Osteoblast (primary cell): Measurements from ENCODE around the gene PRKRA. TPM values are rescaled to one million over a fixed set of nuclear protein-coding genes. Genes with fewer than 3 reads are reported as not detected.

Source experiments
- DNase-seq: peaks from one replicate; pipeline ENCODE4 v3.0.0; 2011; ENCODE audit warnings: low spot score, mixed read lengths; ENCODE audit not compliant: insufficient read length; ENCODE audit errors: missing footprints
- H2AFZ ChIP-seq: 2 replicates; pipeline ENCODE4 v1.6.0; 2011; ENCODE audit warnings: mild to moderate bottlenecking, low read length
- H3K27ac ChIP-seq: 2 replicates; pipeline ENCODE4 v1.5.1; 2011; ENCODE audit warnings: mild to moderate bottlenecking, low read depth, low read length, moderate library complexity
- H3K27me3 ChIP-seq: 2 replicates; pipeline ENCODE4 v1.6.0; 2012; ENCODE audit warnings: mild to moderate bottlenecking, control low read depth, inconsistent platforms, low read length, moderate library complexity; ENCODE audit not compliant: insufficient read depth
- H3K36me3 ChIP-seq: 2 replicates; pipeline ENCODE4 v1.5.1; 2011; ENCODE audit warnings: mild to moderate bottlenecking, low read length, control low read depth, moderate library complexity; ENCODE audit not compliant: insufficient read depth
- H3K4me1 ChIP-seq: 2 replicates; pipeline ENCODE4 v1.5.1; 2011; ENCODE audit warnings: mild to moderate bottlenecking, low read length, control low read depth, moderate library complexity; ENCODE audit not compliant: insufficient read depth
- H3K4me2 ChIP-seq: 2 replicates; pipeline ENCODE4 v1.6.0; 2011; ENCODE audit warnings: mild to moderate bottlenecking, low read length; ENCODE audit not compliant: insufficient read depth
- H3K4me3 ChIP-seq: fragments of 200-600 bp; sonication (generic); 3 replicates; pipeline ENCODE4 v1.5.1; 2012; ENCODE audit warnings: mild to moderate bottlenecking, low read length, inconsistent platforms; ENCODE audit not compliant: insufficient read depth
- H3K79me2 ChIP-seq: 2 replicates; pipeline ENCODE4 v1.6.0; 2012; ENCODE audit warnings: mild to moderate bottlenecking, low read length, control low read depth, inconsistent platforms; ENCODE audit not compliant: insufficient read depth
- H3K9me3 ChIP-seq: 2 replicates; pipeline ENCODE4 v1.5.1; 2011; ENCODE audit warnings: low read depth, low read length, control low read depth
- H4K20me1 ChIP-seq: 2 replicates; pipeline ENCODE4 v1.6.0; 2012; ENCODE audit warnings: mild to moderate bottlenecking, low read length, control low read depth; ENCODE audit not compliant: insufficient read depth
- total RNA-seq: library from RNA; depleted of rRNA; stranded (reverse); fragments of >200 nt; gene quantifications from 2 replicates; pipeline ENCODE4 v1.2.3, GENCODE V29; 2012
- TF ChIP-seq, protein P1 (sequence below): IDR thresholded peaks from 2 replicates; pipeline ENCODE4 v1.5.1; 2011; ENCODE audit warnings: mild to moderate bottlenecking, low read depth, low read length, moderate library complexity; ENCODE audit errors: extremely low read depth

Gene PRKRA
- total RNA-seq, 1 donor: 56.1 TPM

DNA sequence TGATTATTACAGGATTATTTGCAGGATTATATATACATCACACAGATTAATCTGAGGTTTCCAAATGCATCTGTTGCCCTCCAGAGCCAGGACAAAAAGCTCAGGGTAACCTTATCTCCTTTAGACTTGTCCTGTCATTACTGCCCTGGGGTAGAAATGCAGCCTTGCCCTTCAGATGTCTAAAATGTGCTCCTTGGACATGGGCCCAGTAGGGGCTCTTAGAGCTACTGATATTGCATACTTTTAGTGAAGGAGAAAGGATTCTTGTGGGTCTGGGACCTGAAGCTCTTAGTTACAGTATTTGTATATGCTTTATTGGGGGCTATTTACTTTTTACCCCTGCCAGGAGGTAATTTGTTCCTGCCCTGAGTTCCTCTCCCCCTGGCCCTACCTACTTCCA is 56.1 kb downstream of the PRKRA start:
- Histone ChIP-seq H3K4me3 (no peak overlapping the region), H3K27me3 (no peaks in the 10 kb centered on the region), H3K27ac (no peak overlapping the region), H3K4me1 (peaks cover 4% of the 10 kb centered on the region), H3K4me2 (no peak overlapping the region), H4K20me1 (no peaks in the 10 kb centered on the region), H3K36me3 (no peaks in the 10 kb centered on the region), H3K79me2 (no peaks in the 10 kb centered on the region), H3K9me3 (no peaks in the 10 kb centered on the region), H2AFZ (no peak overlapping the region)
- no peak for DNase-seq
- TF ChIP-seq, protein P1, sequence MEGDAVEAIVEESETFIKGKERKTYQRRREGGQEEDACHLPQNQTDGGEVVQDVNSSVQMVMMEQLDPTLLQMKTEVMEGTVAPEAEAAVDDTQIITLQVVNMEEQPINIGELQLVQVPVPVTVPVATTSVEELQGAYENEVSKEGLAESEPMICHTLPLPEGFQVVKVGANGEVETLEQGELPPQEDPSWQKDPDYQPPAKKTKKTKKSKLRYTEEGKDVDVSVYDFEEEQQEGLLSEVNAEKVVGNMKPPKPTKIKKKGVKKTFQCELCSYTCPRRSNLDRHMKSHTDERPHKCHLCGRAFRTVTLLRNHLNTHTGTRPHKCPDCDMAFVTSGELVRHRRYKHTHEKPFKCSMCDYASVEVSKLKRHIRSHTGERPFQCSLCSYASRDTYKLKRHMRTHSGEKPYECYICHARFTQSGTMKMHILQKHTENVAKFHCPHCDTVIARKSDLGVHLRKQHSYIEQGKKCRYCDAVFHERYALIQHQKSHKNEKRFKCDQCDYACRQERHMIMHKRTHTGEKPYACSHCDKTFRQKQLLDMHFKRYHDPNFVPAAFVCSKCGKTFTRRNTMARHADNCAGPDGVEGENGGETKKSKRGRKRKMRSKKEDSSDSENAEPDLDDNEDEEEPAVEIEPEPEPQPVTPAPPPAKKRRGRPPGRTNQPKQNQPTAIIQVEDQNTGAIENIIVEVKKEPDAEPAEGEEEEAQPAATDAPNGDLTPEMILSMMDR: no peak

DNA sequence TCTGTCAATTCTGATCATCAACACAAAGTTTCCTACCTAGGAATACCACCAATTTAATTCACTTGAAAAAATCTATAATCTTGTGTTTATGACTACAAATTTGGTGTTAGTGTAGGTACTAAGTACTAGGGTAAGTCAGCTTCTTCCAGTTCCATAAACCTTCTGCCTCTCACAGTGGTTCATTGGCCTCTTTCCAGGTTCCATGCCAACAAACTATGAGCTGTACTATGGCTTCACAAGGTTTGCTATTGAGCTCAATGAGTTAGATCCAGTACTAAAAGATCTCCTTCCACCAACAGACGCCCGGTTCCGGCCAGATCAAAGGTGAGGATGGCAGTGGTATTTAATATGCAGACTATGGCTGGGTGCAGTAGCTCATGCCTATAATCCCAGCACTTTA is 58.8 kb downstream of the PRKRA start:
- TF ChIP-seq, protein P1: no peak
- H3K4me2 ChIP-seq: no peak overlapping the region
- DNase-seq: no peak

DNA sequence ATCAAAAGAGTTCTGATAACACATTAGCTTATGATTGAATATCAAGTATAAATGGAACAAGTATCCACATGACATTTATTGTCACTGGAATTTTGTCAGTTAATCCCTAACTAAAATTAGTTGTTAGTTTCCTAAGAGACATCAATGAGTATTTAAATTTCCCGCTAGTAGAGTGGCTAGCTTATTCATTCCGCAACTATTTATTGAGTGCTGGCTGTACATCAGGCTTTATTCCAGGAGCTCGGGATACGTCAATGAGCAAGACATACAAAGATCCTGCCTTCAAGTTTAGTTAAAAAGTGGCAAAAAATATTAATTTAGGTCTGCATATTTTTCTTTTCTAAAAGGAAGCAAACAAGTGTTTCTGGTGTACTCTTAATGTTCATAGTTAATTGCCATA is 59.3 kb downstream of the PRKRA start:
- Histone ChIP-seq H2AFZ (no peak overlapping the region), H3K4me3 (no peak overlapping the region), H3K4me1 (peaks cover 11% of the 10 kb centered on the region), H3K36me3 (no peaks in the 10 kb centered on the region), H3K9me3 (no peaks in the 10 kb centered on the region), H3K27ac (no peak overlapping the region), H3K27me3 (no peaks in the 10 kb centered on the region), H3K4me2 (no peak overlapping the region), H3K79me2 (no peaks in the 10 kb centered on the region), H4K20me1 (no peaks in the 10 kb centered on the region)
- TF ChIP-seq, protein P1: no peak
- DNase-seq: no peak

More for the DNA sequence above, 58.8 kb downstream of the PRKRA start:
- Histone ChIP-seq H3K4me1 (peaks cover 6% of the 10 kb centered on the region), H3K36me3 (no peaks in the 10 kb centered on the region), H3K27ac (no peak overlapping the region), H4K20me1 (no peaks in the 10 kb centered on the region), H3K4me3 (no peak overlapping the region), H3K9me3 (no peaks in the 10 kb centered on the region), H3K27me3 (no peaks in the 10 kb centered on the region), H2AFZ (no peak overlapping the region), H3K79me2 (no peaks in the 10 kb centered on the region)

DNA sequence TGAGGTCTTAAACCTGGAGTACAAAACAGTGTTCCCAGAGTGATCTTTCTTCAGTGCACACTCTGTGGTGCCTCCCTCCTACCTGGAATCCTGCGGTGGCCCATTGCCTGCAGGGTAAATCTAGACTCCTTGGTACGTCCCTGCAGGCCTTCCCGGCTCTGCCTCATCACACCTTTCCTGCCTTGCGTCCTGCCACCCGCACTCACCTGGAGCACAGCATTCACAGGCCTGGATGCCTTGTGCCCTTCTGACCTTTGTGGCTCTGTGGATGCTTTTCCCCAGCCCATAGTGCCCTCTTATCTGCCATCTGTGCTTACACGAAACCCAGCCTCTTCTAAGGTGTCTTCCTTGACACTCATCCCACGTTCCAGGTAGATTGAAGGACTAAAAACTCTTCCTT is 62.7 kb downstream of the PRKRA start:
- Histone ChIP-seq H3K36me3 (no peaks in the 10 kb centered on the region), H3K4me2 (no peak overlapping the region), H3K4me3 (no peak overlapping the region)

More for the DNA sequence above, 62.7 kb downstream of the PRKRA start:
- Histone ChIP-seq H4K20me1 (no peaks in the 10 kb centered on the region), H3K79me2 (no peaks in the 10 kb centered on the region), H3K4me1 (peaks cover 18% of the 10 kb centered on the region), H3K9me3 (no peaks in the 10 kb centered on the region), H2AFZ (no peak overlapping the region), H3K27me3 (no peaks in the 10 kb centered on the region), H3K27ac (no peak overlapping the region)
- DNase-seq: no peak
- TF ChIP-seq, protein P1: no peak
